Measurements from ENCODE around the gene TIMM21.

The TIMM21 gene

DNA sequence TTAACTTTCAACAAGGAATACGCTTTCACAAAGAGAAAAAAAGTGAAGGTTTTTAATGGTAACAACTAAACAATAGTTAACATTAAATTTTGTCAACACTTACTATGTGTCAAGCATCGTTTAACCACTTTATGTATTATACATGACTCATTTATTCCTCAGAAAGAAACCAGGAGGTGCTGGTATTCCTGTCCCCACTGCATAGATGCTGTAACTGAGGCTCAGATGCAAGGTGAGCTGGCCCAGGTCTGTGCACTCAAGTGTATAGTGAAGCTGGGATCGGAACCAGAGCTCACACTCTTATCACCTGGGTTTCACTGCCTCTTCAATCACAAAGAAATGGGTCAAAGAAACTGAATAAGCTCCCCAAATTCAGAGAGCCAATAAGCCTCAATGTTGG, 17.2 kb upstream of the TIMM21 start:
- in situ Hi-C loops (cut with MboI; ENCODE audit: low sequenced_read_pairs, unreplicated experiment): no loop called here
- DNase-seq (ENCODE audit: low spot score): no peak
- TF ChIP-seq, protein P1, sequence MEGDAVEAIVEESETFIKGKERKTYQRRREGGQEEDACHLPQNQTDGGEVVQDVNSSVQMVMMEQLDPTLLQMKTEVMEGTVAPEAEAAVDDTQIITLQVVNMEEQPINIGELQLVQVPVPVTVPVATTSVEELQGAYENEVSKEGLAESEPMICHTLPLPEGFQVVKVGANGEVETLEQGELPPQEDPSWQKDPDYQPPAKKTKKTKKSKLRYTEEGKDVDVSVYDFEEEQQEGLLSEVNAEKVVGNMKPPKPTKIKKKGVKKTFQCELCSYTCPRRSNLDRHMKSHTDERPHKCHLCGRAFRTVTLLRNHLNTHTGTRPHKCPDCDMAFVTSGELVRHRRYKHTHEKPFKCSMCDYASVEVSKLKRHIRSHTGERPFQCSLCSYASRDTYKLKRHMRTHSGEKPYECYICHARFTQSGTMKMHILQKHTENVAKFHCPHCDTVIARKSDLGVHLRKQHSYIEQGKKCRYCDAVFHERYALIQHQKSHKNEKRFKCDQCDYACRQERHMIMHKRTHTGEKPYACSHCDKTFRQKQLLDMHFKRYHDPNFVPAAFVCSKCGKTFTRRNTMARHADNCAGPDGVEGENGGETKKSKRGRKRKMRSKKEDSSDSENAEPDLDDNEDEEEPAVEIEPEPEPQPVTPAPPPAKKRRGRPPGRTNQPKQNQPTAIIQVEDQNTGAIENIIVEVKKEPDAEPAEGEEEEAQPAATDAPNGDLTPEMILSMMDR (IDR thresholded peaks at IDR 0.05; ENCODE audit: borderline replicate concordance, control extremely low read depth, extremely low read depth, insufficient read depth, missing control alignments): no peak

DNA sequence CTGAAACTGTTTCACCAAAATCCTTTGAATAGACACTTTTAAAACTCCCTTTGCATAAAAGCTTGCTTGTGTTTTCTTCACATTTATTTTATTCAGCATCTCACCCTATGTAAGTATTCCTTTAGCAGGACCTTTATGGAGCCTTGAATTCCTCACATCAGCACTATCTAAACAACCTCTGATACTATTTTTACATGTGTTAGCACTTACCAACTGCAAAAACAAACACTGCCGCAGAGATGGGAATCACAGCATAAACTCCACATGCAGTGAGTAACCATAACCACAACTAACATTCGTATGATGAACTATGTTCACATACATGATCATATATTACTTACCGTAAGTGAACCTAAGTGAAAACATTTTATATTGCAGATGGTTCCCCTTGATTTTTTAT, 16.1 kb upstream of the TIMM21 start:
- DNase-seq (ENCODE audit: low spot score): no peak
- TF ChIP-seq, protein P1 (IDR thresholded peaks at IDR 0.05; ENCODE audit: borderline replicate concordance, control extremely low read depth, extremely low read depth, insufficient read depth, missing control alignments): no peak
- in situ Hi-C loops (cut with MboI; ENCODE audit: low sequenced_read_pairs, unreplicated experiment): no loop called here

DNA sequence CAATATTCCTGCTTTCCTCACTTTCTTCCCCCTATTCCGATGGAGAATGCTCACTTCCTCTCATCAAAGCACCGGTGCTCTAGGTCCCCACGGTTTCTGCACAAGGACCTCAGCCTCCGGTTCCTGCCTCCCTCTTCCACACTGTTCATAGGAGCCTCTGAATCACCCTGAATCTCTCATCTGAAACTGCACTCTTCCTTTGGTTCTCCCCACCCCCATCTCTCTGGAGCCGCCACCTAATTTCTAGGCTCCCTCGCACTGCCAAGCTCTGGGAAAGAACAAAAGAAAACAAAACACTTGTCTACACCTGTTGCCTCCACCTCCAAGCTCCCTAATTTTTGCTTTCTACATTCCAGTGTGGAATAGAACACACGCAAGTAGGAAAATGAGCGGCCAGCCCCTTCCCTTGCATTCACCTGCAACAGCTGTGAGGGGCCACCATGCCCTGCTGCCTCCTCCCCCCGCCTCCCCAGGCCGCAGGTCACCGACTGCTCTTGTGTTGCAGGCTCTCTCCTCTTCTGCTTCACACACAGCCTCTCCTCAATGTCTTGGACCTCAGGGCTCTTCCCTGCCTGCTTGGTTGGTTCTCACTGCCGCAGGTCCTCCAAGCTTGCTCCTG, 10.3 kb upstream of the TIMM21 start:
- in situ Hi-C loops (cut with MboI; ENCODE audit: low sequenced_read_pairs, unreplicated experiment): no loop called here
- TF ChIP-seq, protein P1 (IDR thresholded peaks at IDR 0.05; ENCODE audit: borderline replicate concordance, control extremely low read depth, extremely low read depth, insufficient read depth, missing control alignments): no peak

DNA sequence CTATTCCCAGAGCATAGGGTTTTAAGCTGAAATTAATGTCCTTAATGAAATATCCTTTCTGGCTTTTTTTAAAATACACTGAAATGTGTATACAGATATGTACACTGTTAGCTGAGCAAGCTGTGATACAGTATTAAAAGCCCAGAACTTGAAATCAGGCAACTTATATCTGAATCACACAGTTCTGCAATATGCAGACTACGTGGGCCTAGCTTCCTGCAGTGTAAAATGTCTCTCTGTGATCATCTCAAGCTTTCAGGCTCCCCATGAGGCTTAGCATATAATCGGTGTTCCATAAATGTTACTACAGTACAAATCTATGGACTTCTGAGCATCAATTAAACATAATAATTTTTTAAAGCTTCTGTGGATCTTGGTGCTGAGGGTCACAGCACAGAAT, 8.9 kb upstream of the TIMM21 start:
- TF ChIP-seq, protein P1 (IDR thresholded peaks at IDR 0.05; ENCODE audit: borderline replicate concordance, control extremely low read depth, extremely low read depth, insufficient read depth, missing control alignments): no peak
- DNase-seq (ENCODE audit: low spot score): no peak
- in situ Hi-C loops (cut with MboI; ENCODE audit: low sequenced_read_pairs, unreplicated experiment): no loop called here

More for the DNA sequence above, 10.3 kb upstream of the TIMM21 start:
- no peak for DNase-seq (ENCODE audit: low spot score)

DNA sequence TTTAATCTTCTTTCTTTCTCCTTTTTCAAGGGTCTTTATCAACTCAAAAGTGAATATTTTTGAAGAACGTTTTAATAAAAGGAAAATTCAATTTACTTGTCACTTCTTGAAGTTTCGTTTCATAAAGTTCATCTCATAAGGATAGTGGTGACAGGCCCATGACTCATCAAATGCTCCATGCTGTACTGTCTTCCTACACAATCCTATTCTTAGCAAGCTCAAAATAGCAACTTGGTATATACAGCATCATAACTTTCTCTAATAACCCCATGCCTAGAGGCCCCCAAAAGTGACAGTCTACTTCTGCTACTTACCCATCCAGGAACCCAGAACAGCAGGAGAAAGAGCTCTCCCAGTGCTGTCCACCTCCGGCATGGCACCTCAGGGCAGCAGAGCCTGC, 8.4 kb upstream of the TIMM21 start:
- in situ Hi-C loops (cut with MboI; ENCODE audit: low sequenced_read_pairs, unreplicated experiment): no loop called here
- TF ChIP-seq, protein P1 (IDR thresholded peaks at IDR 0.05; ENCODE audit: borderline replicate concordance, control extremely low read depth, extremely low read depth, insufficient read depth, missing control alignments): no peak
- DNase-seq (ENCODE audit: low spot score): peak; percentile 53

DNA sequence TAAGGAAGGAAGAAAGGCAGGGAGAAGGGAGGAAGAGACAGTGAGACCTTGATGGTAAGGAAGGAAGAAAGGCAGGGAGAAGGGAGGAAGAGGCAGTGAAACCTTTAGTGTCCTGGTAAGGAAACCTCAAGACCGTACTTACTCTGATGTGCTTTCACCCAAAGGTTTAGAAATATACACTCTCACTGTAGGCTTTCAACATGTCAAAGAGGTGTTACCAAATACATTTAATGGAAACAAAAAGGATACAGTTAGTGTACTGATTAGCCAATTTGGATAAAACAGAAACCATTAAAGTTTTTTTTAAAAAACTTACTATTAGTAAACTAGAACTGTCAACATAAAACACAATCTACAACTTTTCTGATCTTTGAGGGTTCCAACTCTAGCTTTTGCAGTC, 7.7 kb upstream of the TIMM21 start:
- no peak for DNase-seq (ENCODE audit: low spot score)
- in situ Hi-C loops (cut with MboI; ENCODE audit: low sequenced_read_pairs, unreplicated experiment): no loop called here
- TF ChIP-seq, protein P1 (IDR thresholded peaks at IDR 0.05; ENCODE audit: borderline replicate concordance, control extremely low read depth, extremely low read depth, insufficient read depth, missing control alignments): no peak
